ENCODE results near the gene CPPED1. TPM values are rescaled to one million over a fixed set of nuclear protein-coding genes. Genes with fewer than 3 reads are reported as not detected.

CPPED1 gene
- total RNA-seq, 1 experiment from 2014 or later: 7.9 TPM

- no peak overlapping the region for H3K14ac ChIP-seq (ENCODE audit: insufficient read depth, low read length)
- Mint-ChIP-seq H3K4me1 (peaks cover 15 to 17% of the 10 kb centered on the region in 2 experiments), H3K27ac (peak overlapping the region in 2 of 3 experiments; percentile 0 to 91; a peak in 1 of 7 replicates), H3K9me3 (no peaks in the 10 kb centered on the region), H3K4me3 (peak overlapping the region in 1 of 2 experiments; percentile 51; a peak in 3 of 5 replicates), H3K27me3 (ENCODE audit: low read depth) (no peaks in the 10 kb centered on the region), H3K36me3 (ENCODE audit: insufficient read depth in 1 of 3, low read depth in 3 of 3) (no peaks in the 10 kb centered on the region)
- WGBS (ENCODE audit: extremely low coverage, insufficient read length, low lambda C conversion rate): no CpG with 5 or more reads among the region's 4 CpGs
- no peaks in the 10 kb centered on the region for H4K20me1 ChIP-seq (ENCODE audit: control insufficient read depth, insufficient read depth, insufficient read length)
- H3K4me1 ChIP-seq (ENCODE audit: insufficient read depth, low read length): no peaks in the 10 kb centered on the region
- no peak overlapping the region for H3K27ac ChIP-seq (ENCODE audit: insufficient read length, low read depth, low read length)
- H2BK5ac ChIP-seq (ENCODE audit: insufficient read length, low read length): no peak overlapping the region
- H3K56ac ChIP-seq (ENCODE audit: insufficient read length, low read depth, low read length): no peak overlapping the region
- H3K79me1 ChIP-seq (ENCODE audit: insufficient read depth, low read depth, low read length, poor library complexity, severe bottlenecking): no peaks in the 10 kb centered on the region
- H3T11ph ChIP-seq (ENCODE audit: low read length): no peak overlapping the region
- H4K5ac ChIP-seq (ENCODE audit: insufficient read length, low read depth, low read length): no peak overlapping the region
- no peak overlapping the region for H4K8ac ChIP-seq (replicated peaks; ENCODE audit: insufficient read length, low read depth, low read length)
- no peak overlapping the region for H2BK20ac ChIP-seq (ENCODE audit: low read depth, low read length, poor library complexity, severe bottlenecking)
- no peak overlapping the region for H2BK12ac ChIP-seq (ENCODE audit: insufficient read length, low read depth, low read length)
- H2BK15ac ChIP-seq (ENCODE audit: low read depth, low read length): no peak overlapping the region
- no peak overlapping the region for H2BK120ac ChIP-seq (ENCODE audit: low read depth, low read length, poor library complexity, severe bottlenecking)
- H2AK5ac ChIP-seq (ENCODE audit: insufficient read length, low read length): no peak overlapping the region
- H3K4me2 ChIP-seq (ENCODE audit: insufficient read depth, insufficient read length, low read length): no peak overlapping the region
- DNase-seq: no peak
- H4K91ac ChIP-seq (ENCODE audit: insufficient read length, low read depth, low read length): no peak overlapping the region
- no peak overlapping the region for H3K18ac ChIP-seq (ENCODE audit: insufficient read length, low read depth, low read length)
- H3K23me2 ChIP-seq (ENCODE audit: insufficient read length, low read depth, low read length, poor library complexity, severe bottlenecking): peaks cover 6% of the 10 kb centered on the region
- TF ChIP-seq CTCF (conservative IDR thresholded peaks at IDR 0.05): no peak
- no peaks in the 10 kb centered on the region for H3K9me3 ChIP-seq (ENCODE audit: control insufficient read depth, low read depth, low read length)
- no peak overlapping the region for H2AFZ ChIP-seq (ENCODE audit: low read length)
- H3K4ac ChIP-seq (ENCODE audit: low read depth, low read length): no peak overlapping the region
- no peaks in the 10 kb centered on the region for H3K27me3 ChIP-seq (ENCODE audit: insufficient read depth, low read length)
- no peaks in the 10 kb centered on the region for H3K79me2 ChIP-seq (ENCODE audit: insufficient read depth, low read length)
- H3K9ac ChIP-seq (ENCODE audit: extremely low read depth, insufficient read length, low read length): no peak overlapping the region
- no peak overlapping the region for H3K23ac ChIP-seq (ENCODE audit: insufficient read length, low read depth, low read length)
Observed at GRCh38 chr16:12801511-12802042, 2.1 kb downstream of the CPPED1 start.
